Breast epithelium (tissue), 3 donors: Measurements from ENCODE around the gene SLC35A3.

Source experiments
- CTCF ChIP-seq, 3 donors: fragments of 450-650 bp; IDR thresholded peaks; one replicate each; pipeline ENCODE4 v1.5.1; 2016 to 2017; ENCODE audit warnings: antibody characterized with exemption in 3 of 3, mild to moderate bottlenecking in 3 of 3, moderate library complexity in 3 of 3
- POLR2A ChIP-seq: fragments of 450-650 bp; IDR thresholded peaks from one replicate; pipeline ENCODE4 v1.6.1; 2016; ENCODE audit warnings: antibody characterized with exemption, mild to moderate bottlenecking, moderate library complexity
- POLR2AphosphoS5 ChIP-seq, 3 donors: sonication (generic); formaldehyde crosslinking; IDR thresholded peaks; one replicate each; pipeline ENCODE4 v1.6.1; 2017; ENCODE audit warnings: antibody characterized with exemption in 3 of 3

GRCh38 chr1:99950486-99950885 lies 19.3 kb upstream of the SLC35A3 start:
- no peak for TF ChIP-seq POLR2A
- TF ChIP-seq POLR2AphosphoS5 (IDR thresholded peaks at IDR 0.05), result no peak
- TF ChIP-seq CTCF (IDR thresholded peaks at IDR 0.05), result no peak
